ENCODE measurements around the gene ANK2.

ANK2 gene

DNA sequence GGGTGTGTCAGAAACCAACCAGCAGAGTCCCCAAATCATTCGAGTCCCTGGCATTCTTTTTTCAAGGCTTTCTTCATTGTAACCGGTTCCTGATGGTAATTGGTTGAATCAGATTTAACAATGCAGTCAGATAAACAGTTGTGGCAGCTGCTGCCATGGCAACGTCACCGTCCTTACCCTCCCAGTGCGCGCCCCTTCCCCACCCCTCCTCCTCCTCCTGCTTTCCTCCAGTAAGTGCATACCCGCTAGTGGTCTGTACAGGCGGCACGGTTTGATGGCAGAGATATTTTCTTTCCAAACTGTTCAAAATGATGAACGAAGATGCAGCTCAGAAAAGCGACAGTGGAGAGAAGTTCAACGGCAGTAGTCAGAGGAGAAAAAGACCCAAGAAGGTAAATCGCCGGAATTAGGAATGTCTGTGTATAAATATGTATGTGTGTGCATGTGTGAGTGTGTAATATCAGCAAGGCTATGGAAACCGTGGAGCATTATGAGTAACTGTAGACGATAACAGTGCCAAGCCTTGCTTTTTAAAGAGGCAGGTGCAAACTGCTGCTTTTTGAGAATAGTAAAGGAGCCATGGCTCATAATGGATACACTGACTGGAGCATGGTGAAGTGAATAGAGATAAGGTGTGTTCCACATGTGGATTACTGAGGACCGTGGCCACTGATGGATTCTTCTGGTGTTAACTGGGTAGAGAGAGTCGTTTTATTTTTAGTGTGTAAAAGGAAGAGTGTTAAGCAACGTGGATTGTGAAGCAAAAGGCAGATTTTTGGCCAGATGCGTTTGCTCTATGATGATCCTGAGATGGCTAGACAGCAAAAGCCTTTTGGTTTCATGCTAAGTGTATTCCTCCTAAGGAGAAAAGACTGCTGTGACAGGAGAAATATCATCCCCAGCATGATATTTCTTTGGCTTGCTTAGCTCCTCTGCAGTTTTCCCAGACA lies at the start of gene ANK2:
ANK2 (plus strand) TSS at position 233 of the 950 bp plus-strand sequence; CDS start at position 309, 76 bp downstream.
- DNase-seq (ENCODE audit: low read depth in 2 of 2), result no peak

DNA sequence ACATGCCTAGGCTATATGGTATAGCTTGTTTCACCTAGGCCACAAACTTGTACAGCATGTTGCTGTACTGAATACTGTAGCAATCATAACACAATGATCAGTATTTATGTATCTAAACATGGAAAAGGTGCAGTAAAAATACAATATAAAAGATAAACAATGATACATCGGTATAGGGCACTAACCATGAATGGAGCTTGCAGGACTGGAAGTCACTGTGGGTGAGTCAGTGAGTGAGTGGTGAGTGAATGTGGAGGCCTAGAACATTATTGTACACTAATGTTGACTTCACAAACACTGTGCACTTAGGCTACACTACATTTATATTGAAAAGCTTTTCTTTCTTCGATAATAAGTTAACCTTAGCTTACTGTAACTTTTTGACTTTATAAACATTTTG lies 45.6 kb upstream of the ANK2 start:
- DNase-seq (ENCODE audit: low read depth in 2 of 2), result no peak

DNA sequence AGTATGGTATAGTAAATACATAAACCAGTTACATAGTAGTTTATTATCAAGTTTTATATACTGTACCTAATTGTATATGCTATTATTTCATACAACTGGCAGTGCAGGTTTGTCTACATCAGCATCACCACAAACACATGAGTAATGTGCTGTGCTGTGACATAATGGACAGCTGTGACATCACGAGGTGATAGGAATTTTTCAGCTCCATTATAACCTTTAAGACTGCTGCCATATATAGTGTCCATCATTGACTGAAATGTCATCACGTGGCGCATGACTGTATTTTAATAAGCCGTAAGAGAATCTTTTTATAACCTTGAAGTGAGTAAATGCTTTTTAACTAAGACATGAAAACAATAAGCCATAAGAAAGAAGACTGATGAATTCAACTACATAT lies 44.8 kb upstream of the ANK2 start:
- no peak for DNase-seq (ENCODE audit: low read depth in 2 of 2)

DNA sequence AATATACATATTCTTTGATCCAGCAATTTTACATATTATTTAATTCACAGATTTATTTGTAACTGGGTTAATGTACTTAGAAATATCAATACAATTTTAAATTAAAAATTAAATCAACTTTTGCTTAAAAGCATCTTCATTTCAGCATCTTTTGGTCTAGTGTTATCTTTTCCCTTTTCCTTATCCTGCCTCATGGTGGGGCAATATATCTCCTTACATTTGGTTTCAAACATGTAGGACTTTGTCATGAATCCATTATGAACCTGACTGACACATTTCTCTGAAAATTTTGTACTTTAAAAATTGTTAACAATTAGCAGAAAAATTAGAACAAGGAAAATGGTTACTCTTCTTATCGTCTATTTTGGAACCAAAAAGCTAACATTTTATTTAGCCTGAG lies 42.8 kb upstream of the ANK2 start:
- no peak for DNase-seq (ENCODE audit: low read depth in 2 of 2)

DNA sequence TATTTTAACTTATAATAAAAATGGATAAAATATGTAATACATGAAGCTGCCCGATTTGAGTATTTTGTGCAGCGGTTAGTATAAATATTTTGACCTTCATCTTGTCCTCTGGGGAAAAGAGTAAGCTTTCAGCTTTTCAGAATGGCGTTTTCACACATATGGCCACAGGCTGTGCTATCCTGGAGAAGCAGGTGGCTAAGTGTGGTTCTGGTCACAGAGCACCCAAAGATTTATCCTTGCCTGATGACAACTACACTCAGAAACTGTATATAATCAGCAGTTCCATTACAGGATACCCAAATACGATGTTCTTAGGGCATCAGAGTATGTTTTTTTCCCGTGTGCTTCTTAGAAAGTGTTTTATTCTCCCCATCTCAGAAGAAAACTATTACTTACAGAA lies 42.3 kb upstream of the ANK2 start:
- no peak for DNase-seq (ENCODE audit: low read depth in 2 of 2)

DNA sequence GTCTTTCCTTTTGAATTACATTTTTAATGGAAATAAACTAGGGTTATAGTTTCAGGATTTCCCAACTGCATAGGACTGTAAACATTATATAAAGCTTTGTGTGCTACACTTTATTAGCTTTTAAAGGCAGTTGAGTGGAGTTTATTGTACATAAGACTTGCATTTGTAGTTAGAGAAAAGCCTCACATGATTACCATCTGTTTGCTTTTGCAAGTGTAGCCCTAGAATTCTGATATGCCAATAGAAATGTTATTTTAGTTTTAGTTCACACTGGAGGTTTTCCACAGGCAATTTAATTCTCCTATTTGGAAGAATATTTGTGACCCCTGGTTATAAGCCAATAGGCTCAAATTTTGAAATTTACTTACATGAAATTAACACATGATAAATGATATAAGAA lies 41.3 kb upstream of the ANK2 start:
- no peak for DNase-seq (ENCODE audit: low read depth in 2 of 2)

DNA sequence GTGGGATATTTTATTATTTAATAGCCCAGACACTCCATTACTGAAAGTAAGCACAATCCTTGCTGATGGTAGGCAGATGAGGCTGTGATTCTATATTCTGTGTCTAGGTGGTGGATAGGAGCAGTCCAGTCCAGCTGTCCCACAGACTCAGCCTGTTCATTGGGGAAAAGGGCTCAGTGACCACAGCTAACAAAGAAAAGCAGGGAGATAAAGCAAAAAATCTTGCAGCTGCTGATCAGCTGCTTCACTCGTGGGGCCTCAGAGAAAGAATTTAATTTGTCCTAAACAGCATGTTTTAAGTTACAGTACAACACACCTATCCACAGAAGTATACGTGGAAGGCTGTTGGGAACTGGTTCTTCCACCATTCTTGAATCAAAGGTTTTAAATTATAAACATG lies 40.7 kb upstream of the ANK2 start:
- DNase-seq (ENCODE audit: low read depth in 2 of 2), result no peak

DNA sequence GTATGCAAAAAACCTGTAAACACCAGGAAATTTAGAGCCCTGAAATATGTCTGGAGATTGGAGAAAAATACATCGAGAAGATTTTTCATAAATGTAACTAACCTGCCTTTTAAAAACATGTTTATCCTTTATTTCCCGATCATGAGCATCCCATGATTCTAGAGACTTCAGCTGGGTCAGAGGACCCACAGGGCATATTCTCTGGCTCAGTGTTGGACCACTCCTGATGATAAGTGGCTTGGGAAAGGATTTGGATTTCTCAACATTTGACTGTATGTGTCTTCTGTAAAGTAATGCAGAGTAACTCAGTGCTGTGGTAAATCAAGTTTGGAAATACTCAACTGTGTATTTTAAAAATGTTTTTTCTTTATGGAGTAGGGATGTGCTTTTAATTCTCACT lies 40.0 kb upstream of the ANK2 start:
- no peak for DNase-seq (ENCODE audit: low read depth in 2 of 2)

DNA sequence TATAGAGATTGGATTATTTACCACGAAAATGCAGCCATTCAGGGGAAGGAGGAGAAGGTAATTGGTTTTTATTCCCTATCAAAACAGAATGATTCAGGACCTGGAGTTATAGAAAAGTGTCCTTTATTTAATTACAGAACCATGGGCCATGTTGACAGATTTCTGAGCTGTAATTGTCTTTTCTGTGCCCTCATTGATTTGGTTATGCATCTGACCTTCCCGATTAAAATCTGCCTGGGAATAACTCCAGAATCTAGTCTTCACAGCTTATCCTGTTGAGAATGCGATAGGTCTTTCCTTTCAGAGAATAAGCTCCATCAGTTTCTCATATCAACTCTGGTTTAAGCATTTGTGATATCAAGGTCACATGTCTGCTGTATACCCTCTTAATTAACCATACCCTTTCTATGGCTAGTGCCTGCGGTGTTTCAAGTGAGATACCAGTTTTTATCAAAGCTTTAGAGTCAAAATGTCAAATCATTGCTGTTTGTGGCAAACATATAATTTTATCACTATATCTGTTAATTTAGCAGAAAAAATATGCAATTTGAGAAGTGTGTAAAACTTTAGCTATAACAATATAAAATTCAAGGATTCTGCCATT lies 37.2 kb upstream of the ANK2 start:
- DNase-seq (ENCODE audit: low read depth in 2 of 2), result no peak

DNA sequence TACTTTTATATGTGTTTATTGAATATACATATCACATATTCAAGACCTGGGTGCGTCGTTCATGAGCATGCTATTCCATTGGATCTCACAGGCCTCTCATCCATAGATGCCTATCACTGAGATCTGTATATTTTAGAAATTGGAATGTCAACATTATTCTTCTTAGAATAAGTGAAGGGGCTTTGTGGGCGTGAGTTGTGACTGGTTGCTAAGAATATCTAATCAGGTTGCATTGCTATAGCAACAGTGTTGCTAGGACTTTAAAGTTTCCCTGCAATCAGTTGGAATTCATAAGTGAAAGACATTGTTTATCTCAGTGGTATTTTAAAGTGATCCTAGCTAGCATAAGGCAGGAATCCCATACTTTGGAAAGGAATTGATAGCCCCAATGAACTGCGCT lies 36.7 kb upstream of the ANK2 start:
- DNase-seq (ENCODE audit: low read depth in 2 of 2), result no peak

DNA sequence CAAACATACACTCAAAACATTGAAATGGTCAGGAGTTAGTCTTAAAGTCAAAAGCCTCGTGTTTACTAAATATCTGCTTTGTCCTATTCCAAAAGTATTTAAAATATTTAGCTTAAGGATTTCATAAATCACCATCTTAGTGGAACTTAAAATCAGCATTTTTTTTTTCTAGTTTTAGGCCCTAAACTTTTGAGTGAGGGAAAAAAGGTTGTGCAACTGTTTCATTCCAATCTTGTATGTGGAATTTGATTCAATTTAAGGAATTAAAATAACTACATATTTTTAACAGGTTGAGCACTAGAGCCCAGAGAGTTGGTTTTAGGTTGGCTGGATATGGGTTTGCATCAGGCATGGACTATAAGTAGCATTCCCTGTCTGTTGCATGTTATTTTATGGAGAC lies 35.7 kb upstream of the ANK2 start:
- DNase-seq (ENCODE audit: low read depth in 2 of 2), result no peak

DNA sequence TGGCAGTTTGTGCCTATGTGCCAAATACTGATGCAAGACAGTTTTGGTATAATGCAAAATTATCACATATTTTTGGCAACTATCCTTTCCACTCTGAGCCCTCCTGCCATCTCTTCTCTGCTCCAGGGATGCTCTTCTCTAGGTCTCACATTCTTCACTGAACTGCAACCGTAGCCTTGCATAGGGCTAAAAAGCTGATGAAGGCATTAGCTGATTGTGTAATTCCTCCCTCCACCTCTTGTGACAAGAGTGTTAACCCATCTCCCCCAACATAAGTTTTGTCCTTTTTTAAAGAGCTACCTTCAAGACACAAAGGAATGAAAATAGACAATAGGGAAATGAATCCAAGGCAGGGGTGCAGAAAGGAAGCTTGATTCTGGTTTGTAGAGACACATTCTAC lies 33.1 kb upstream of the ANK2 start:
- no peak for DNase-seq (ENCODE audit: low read depth in 2 of 2)

DNA sequence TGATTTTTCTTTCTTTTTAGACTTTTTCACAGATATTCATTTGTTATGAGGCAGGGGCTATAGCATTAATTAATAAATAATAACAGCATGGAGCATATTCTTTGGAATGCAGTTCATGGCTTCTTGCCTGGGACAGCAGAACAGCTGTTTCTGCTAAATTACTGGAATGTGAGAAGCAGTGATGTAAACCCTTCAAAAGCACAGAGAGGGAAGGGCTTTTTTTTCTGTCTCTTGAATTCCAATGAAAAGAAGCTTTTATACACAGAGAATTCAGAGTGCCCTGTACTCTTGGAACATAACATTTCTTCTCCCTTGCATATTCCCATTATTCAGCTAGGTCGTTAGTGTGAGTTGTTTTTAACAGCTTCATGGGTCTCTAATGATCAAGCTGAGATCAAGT lies 28.5 kb upstream of the ANK2 start:
- no peak for DNase-seq (ENCODE audit: low read depth in 2 of 2)

DNA sequence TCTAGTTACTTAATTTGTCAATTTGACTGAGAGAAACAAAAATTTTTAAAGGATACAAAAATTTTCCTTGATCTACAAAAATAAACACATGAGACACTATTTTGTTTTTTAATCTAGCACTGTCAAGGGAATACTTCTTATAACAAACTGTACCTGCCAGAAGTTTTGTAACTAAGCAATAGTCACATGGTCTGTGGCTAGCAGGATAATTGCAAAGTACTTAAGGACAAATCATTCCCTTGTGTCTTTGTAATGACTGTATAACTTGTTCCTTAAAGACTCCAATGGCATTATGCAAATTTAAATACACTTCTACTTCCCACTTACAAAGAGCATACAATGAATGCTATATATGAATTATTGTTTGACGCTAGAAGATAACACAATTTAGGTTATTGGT lies 25.1 kb upstream of the ANK2 start:
- no peak for DNase-seq (ENCODE audit: low read depth in 2 of 2)

DNA sequence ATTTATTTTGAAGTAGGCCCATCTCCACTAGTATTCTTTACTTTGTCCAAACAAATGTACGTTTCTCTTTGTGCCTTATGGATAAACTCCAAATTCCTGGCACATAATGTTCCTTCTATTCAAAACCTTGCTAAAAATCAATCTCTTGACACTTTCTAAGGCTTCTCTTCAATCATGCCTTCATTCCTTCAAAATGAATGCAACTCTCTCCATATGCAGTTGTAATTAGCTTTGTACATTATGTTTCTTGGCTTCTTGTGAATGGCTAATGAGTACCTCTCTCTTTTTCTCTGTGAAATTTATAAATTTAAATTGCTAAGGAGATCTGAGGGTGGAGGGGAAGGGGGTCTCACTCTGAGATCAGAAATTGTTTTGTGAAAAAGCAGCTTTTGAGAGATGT lies 24.0 kb upstream of the ANK2 start:
- DNase-seq (ENCODE audit: low read depth in 2 of 2), result no peak

DNA sequence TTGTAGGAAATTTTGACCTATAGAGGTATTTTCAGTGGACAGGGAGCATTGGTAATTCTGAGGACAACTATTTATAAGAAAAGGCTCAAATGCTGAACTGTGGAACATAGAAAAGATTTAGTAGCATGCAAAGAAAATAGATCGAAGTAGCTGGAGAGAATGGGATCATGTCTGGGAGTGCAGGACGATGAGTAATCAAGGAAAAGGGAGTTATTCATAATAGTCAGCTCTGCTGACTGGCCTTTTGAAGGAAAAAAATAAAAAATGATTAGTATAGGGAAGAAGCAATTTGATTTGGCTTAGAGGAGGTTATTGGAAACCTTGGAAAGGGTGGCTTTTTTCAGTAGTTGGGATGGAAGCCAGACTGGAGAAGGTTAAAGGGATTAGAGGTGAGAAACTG lies 22.9 kb upstream of the ANK2 start:
- DNase-seq (ENCODE audit: low read depth in 2 of 2), result no peak

DNA sequence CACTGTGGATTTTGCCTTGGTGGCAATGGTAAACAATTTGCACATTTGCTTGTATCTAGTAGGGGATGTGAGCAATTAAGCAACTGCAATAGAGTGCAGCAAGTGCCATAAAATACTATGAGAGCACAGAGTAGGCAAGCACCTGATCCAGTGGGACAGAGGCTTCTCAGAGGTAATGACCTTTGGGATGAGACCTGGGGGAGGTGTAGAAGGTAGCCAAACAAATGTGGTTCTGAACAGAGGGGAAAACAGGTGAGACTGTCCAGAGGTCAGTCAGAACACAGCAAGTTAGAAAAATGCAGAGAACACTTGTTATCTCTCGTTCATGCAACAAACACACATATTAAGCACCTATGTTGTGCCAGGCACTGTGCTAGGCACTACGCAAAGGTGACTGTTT lies 21.4 kb upstream of the ANK2 start:
- DNase-seq (ENCODE audit: low read depth in 2 of 2), result no peak

DNA sequence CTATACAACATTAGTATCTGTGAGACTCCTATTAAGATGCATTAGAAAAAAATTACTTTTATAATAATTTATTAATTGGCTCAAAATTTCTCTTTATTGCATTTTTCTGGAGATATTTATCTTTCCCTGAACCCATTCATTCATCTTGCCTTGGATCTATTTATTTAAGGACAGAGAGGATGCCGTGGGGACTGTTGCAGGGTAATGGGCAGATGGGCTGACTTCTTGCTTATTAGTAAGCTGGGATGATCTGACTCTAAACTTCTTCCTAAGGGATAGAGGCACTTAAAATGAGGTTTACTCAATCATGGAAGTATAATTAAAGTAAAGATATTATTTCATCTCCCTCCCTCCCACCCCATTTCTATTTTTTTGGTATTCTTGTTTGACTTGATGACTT lies 18.2 kb upstream of the ANK2 start:
- DNase-seq (ENCODE audit: low read depth in 2 of 2), result no peak

DNA sequence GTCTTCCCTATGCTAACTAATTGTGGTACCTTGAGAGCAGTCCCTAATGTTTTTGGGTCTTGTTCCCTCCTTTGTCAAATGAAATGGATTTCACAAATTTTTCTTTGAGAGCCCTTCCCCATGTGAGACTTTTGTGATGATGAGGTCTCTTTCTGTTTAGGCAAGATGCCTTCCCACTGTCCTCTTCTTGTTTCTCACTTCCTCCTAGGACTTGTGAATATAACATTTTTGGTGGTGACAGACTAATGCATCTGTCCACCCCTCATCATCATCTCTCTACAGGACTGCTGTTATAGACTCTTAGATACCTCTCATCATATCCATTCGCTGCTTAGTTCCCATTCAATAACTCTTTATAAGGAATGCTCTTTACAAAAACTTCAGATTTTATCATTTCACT lies 8.7 kb upstream of the ANK2 start:
- no peak for DNase-seq (ENCODE audit: low read depth in 2 of 2)

DNA sequence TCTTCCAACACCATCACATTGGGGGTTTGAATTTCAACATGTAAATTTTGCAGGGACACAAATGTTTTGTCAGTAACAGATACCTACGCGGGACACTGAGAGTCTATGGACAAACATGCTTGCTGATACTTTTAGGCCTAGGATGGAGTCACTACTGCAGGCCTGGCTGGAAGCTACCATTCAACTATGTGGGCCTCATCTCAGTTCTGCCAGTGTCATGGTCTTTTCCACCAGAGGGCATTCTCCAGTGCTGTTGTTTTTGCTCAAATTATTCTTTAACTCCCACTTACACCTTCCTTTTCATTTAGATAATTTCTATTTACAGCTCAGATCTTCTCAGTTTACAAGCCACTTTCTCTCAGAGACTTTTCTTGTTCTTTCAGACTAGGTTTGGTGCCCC lies 7.0 kb upstream of the ANK2 start:
- DNase-seq (ENCODE audit: low read depth in 2 of 2), result no peak

DNA sequence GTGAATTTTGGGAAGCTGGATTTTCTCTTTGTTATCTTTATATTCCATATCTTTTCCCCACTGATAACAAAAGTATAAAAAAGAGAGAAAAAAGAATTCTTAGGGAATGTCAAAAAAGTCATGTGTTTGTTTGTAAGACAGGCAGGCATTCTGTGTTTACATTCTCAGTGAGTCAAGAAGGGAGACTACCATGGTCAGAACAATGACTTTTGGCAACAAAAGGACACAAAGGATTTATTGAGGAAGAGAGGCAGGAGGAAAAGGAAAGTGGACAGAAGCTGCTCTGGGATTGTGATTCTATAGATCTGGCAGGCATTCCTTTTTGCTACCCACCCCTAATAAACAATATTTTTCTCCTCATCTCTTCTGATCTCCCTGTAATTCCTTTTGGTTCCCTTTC lies 5.9 kb upstream of the ANK2 start:
- no peak for DNase-seq (ENCODE audit: low read depth in 2 of 2)

DNA sequence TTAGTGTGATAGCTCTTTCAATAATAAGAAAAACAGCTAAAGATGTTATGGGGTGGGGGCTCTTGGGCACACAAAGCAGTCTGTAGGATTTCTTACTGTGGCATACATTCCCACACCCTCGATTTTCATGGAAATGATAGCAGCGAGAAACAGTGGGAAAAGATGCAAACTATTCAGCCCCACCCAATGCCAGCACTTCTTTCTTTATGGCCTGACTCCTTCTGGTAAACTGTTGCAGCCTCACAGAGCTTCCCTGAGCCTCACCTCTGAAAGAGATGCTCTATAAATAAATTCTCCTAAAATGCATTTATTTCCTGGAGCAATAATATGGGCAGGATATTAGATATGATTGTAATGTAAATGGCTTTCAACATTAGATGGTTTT lies 910 bp downstream of the ANK2 start:
- DNase-seq (ENCODE audit: low read depth in 2 of 2), result no peak

DNA sequence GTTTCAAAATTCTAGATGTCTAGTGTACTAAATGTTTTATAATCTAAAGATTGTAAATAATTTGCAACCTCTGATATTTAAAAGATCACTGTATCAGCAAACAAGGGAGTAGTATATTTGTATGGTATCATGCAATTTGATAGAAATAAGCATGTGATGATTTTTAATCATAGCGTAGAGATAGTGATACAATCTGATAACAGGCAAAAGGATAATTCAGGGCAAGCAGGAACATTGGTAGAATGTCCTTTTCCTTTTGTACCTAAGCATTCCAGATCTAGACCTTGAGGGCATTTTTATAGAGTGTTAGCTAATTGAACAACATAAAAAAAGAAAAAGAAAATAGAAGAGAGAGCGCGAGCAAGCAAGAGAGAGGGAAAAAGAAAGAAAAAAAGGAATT lies 1.4 kb downstream of the ANK2 start:
- no peak for DNase-seq (ENCODE audit: low read depth in 2 of 2)

DNA sequence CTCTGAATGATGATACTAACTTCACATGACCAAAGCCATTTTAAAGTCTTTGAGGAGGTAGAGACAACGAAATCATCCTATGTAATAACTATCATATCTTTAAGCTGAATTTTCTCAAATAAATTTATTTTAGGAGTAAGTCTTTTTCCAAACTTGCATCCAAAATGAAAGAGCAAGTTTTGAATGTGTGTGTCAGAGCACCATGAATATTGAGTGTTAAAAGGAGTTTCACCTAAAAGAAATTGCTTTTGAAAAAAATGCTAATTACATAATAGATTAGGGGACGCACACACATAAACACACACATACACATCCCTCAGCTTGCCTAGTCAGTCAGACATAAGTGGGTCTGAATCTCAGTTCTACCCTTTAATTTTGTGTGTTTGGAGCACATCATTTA lies 1.9 kb downstream of the ANK2 start:
- no peak for DNase-seq (ENCODE audit: low read depth in 2 of 2)

Data from stimulated activated CD4-positive, alpha-beta T cell treated with anti-CD3 and anti-CD28 coated beads, Interleukin-1b, Interleukin-23, amount 100 ng/mL, for 4 hours (primary cell).